H1 (cell line): Measurements from ENCODE around the gene SIPA1L3. TPM values are rescaled to one million over a fixed set of nuclear protein-coding genes. Genes with fewer than 3 reads are reported as not detected.

Source experiments
- CTCF ChIA-PET: fragments of 300-600 bp; sonication (Branson Sonifier 250); formaldehyde crosslinking; loops from one replicate; lab custom pipeline; 2021; ENCODE audit not compliant: partially characterized antibody; lab: Charles Lee
- POLR2A ChIA-PET: fragments of 300-600 bp; sonication (Branson Sonifier 250); formaldehyde crosslinking; loops from one replicate; lab custom pipeline; 2021; ENCODE audit warnings: inconsistent platforms; ENCODE audit not compliant: partially characterized antibody; lab: Charles Lee
- DNase-seq, 2 experiments: peaks; one replicate each; pipeline versions ENCODE4 v3.0.0 to v3.0.0-alpha.2; 2010 to 2022; ENCODE audit warnings: low spot score in 2 of 2, low read depth in 1 of 2, mixed read lengths in 1 of 2
- FAIRE-seq: peaks from 2 replicates; lab custom pipeline; 2011; peaks lifted over from hg19 to GRCh38; lab: Jason Lieb, UNC
- H2AFZ ChIP-seq: 2 replicates; pipeline ENCODE4 v1.8.1; 2012; ENCODE audit warnings: low read length, inconsistent platforms
- H2AK5ac ChIP-seq: 2 replicates; pipeline ENCODE4 v1.6.1; 2013; ENCODE audit warnings: low read depth, low read length
- H2BK120ac ChIP-seq: replicated peaks from 2 replicates; pipeline ENCODE3; 2013; ENCODE audit warnings: low read depth, low read length, inconsistent platforms
- H2BK12ac ChIP-seq: 2 replicates; pipeline ENCODE4 v1.6.1; 2013; ENCODE audit warnings: low read depth, low read length
- H2BK15ac ChIP-seq: 2 replicates; pipeline ENCODE4 v1.6.1; 2013; ENCODE audit warnings: low read length
- H2BK20ac ChIP-seq: 2 replicates; pipeline ENCODE4 v1.6.1; 2013; ENCODE audit warnings: low read length
- H2BK5ac ChIP-seq: 2 replicates; pipeline ENCODE4 v1.6.1; 2013; ENCODE audit warnings: low read depth, low read length
- H3K14ac ChIP-seq: 2 replicates; pipeline ENCODE4 v1.6.1; 2013; ENCODE audit warnings: inconsistent platforms; ENCODE audit not compliant: insufficient read length
- H3K18ac ChIP-seq: 2 replicates; pipeline ENCODE4 v1.6.1; 2013; ENCODE audit warnings: low read length; ENCODE audit errors: extremely low read depth
- H3K23ac ChIP-seq: 2 replicates; pipeline ENCODE4 v1.6.1; 2013; ENCODE audit warnings: inconsistent platforms; ENCODE audit not compliant: insufficient read length
- H3K23me2 ChIP-seq: 2 replicates; pipeline ENCODE4 v1.6.1; 2013; ENCODE audit warnings: low read depth, low read length
- H3K27ac ChIP-seq: 2 replicates; pipeline ENCODE4 v1.6.1; 2011; ENCODE audit warnings: low read depth, low read length, inconsistent platforms
- H3K27me3 ChIP-seq, 4 experiments: replicated peaks in 1 of 4; 1 replicate in 1 of 4; 2 replicates in 3 of 4; pipeline versions ENCODE4 v1.6.1 to v1.8.1; 2011 to 2013; ENCODE audit warnings: low read length in 3 of 4, mild to moderate bottlenecking in 3 of 4, inconsistent platforms in 2 of 4, mixed read lengths in 2 of 4, moderate library complexity in 1 of 4; ENCODE audit not compliant: control insufficient read depth in 3 of 4, insufficient read depth in 3 of 4; ENCODE audit errors: extremely low read depth in 1 of 4
- H3K36me3 ChIP-seq, 4 experiments: 2 replicates each; pipeline versions ENCODE4 v1.6.1 to v1.8.1; 2011 to 2013; ENCODE audit warnings: mild to moderate bottlenecking in 4 of 4, low read length in 3 of 4, moderate library complexity in 2 of 4, control low read depth in 1 of 4, inconsistent platforms in 1 of 4; ENCODE audit not compliant: insufficient read depth in 4 of 4, control insufficient read depth in 2 of 4
- H3K4ac ChIP-seq: replicated peaks from 2 replicates; pipeline ENCODE3; 2013; ENCODE audit warnings: low read length, low read depth, mixed read lengths, inconsistent platforms; ENCODE audit not compliant: insufficient read length
- H3K4me1 ChIP-seq, 4 experiments: replicated peaks in 1 of 4; 1 replicate in 1 of 4; 2 replicates in 3 of 4; pipeline versions ENCODE4 v1.6.1 to v1.8.1; 2011 to 2013; ENCODE audit warnings: low read length in 3 of 4, inconsistent platforms in 2 of 4, mixed read lengths in 1 of 4; ENCODE audit not compliant: insufficient read depth in 4 of 4, control insufficient read depth in 3 of 4
- H3K4me2 ChIP-seq, 2 experiments: 2 replicates each; pipeline versions ENCODE4 v1.6.1 to v1.8.1; 2011 to 2013; ENCODE audit warnings: low read depth in 2 of 2, low read length in 2 of 2, control low read depth in 1 of 2, inconsistent platforms in 1 of 2, mild to moderate bottlenecking in 1 of 2; ENCODE audit not compliant: insufficient read depth in 1 of 2
- H3K4me3 ChIP-seq, 4 experiments: fragments of 200-600, 300-600 bp in 1 of 4; sonication (generic), shearing (Covaris generic), sonication (Bioruptor Twin) in 1 of 4; 2 replicates each; pipeline versions ENCODE4 v1.5.1 to v1.8.1; 2011 to 2016; ENCODE audit warnings: low read length in 4 of 4, low read depth in 3 of 4, control low read depth in 2 of 4, inconsistent platforms in 2 of 4, mild to moderate bottlenecking in 2 of 4, mixed read lengths in 1 of 4, moderate library complexity in 1 of 4; ENCODE audit not compliant: insufficient read depth in 2 of 4; ENCODE audit errors: extremely low read depth in 1 of 4
- H3K56ac ChIP-seq: replicated peaks from 2 replicates; pipeline ENCODE3; 2013; ENCODE audit warnings: low read depth, mild to moderate bottlenecking, mixed read lengths, low read length, inconsistent platforms; ENCODE audit not compliant: insufficient read length
- H3K79me1 ChIP-seq: 2 replicates; pipeline ENCODE4 v1.6.1; 2013; ENCODE audit warnings: low read depth, low read length, control low read depth
- H3K79me2 ChIP-seq, 2 experiments: 2 replicates each; pipeline versions ENCODE4 v1.6.1 to v1.8.1; 2012 to 2013; ENCODE audit warnings: low read length in 2 of 2, mild to moderate bottlenecking in 2 of 2, inconsistent platforms in 1 of 2; ENCODE audit not compliant: insufficient read depth in 2 of 2, control insufficient read depth in 1 of 2
- H3K9ac ChIP-seq, 4 experiments: replicated peaks in 1 of 4; 1 replicate in 1 of 4; 2 replicates in 3 of 4; pipeline versions ENCODE4 v1.6.1 to v1.8.1; 2011 to 2013; ENCODE audit warnings: low read depth in 3 of 4, low read length in 3 of 4, control low read depth in 2 of 4, mild to moderate bottlenecking in 2 of 4, moderate library complexity in 2 of 4, inconsistent platforms in 1 of 4; ENCODE audit errors: extremely low read depth in 1 of 4
- H3K9me3 ChIP-seq, 2 experiments: 2 replicates each; pipeline versions ENCODE4 v1.6.1 to v1.8.1; 2012 to 2013; ENCODE audit warnings: mild to moderate bottlenecking in 2 of 2, moderate library complexity in 2 of 2, control low read depth in 1 of 2, inconsistent platforms in 1 of 2, low read depth in 1 of 2, low read length in 1 of 2, mixed read lengths in 1 of 2; ENCODE audit not compliant: insufficient read depth in 2 of 2
- H4K20me1 ChIP-seq, 2 experiments: replicated peaks in 1 of 2; 2 replicates each; pipeline versions ENCODE3 to v1.8.1; 2011 to 2013; ENCODE audit warnings: inconsistent platforms in 2 of 2, low read length in 2 of 2, mild to moderate bottlenecking in 1 of 2; ENCODE audit not compliant: insufficient read depth in 2 of 2, control insufficient read depth in 1 of 2
- H4K5ac ChIP-seq: 2 replicates; pipeline ENCODE4 v1.6.1; 2013; ENCODE audit warnings: low read length, low read depth, mixed read lengths, inconsistent platforms; ENCODE audit not compliant: insufficient read length
- H4K8ac ChIP-seq: 2 replicates; pipeline ENCODE4 v1.8.0; 2013; ENCODE audit warnings: mild to moderate bottlenecking, moderate library complexity, low read length, inconsistent platforms; ENCODE audit not compliant: insufficient read depth; ENCODE audit errors: extremely low read depth
- H4K91ac ChIP-seq: replicated peaks from 2 replicates; pipeline ENCODE3; 2013; ENCODE audit warnings: low read length, mixed read lengths, inconsistent platforms; ENCODE audit not compliant: insufficient read length
- CTBP2 ChIP-seq: IDR thresholded peaks from 2 replicates; pipeline ENCODE4 v1.7.0; 2011; ENCODE audit warnings: borderline replicate concordance, mild to moderate bottlenecking, moderate library complexity, mixed read lengths, low read length; ENCODE audit not compliant: insufficient read depth, insufficient read length
- RNF2 ChIP-seq: fragments of 200-900, 300-1000 bp; sonication (generic); IDR thresholded peaks from 2 replicates; pipeline ENCODE4 v1.7.1; 2016; ENCODE audit warnings: borderline replicate concordance, low read depth, mild to moderate bottlenecking, antibody characterized with exemption, low read length; ENCODE audit not compliant: poor library complexity, severe bottlenecking; ENCODE audit errors: missing control alignments
- SIN3A ChIP-seq, 2 experiments: IDR thresholded peaks in 1 of 2; conservative IDR thresholded peaks in 1 of 2; 2 replicates each; pipeline ENCODE4 v1.6.1; 2011 to 2012; ENCODE audit warnings: low read length in 2 of 2, improper control_type of control experiment in 1 of 2, low read depth in 1 of 2, mild to moderate bottlenecking in 1 of 2
- WGBS, 2 experiments: shearing (Covaris generic) in 1 of 2; methylation state at CpG; one replicate each; pipeline versions ENCODE4 v1.1.6 to v1.1.7; 2013 to 2015; ENCODE audit warnings: low lambda C conversion rate in 2 of 2, mixed read lengths in 2 of 2, inconsistent platforms in 1 of 2, low coverage in 1 of 2, missing lambda C conversion rate in 1 of 2; ENCODE audit not compliant: insufficient replicate concordance in 2 of 2, insufficient coverage in 1 of 2, insufficient read length in 1 of 2; ENCODE audit errors: extremely low coverage in 1 of 2, missing lambda C conversion rate in 1 of 2; 5-methylcytosine and 5-hydroxymethylcytosine counted together
- polyA plus RNA-seq, 7 experiments: library from polyadenylated mRNA; depleted of rRNA in 3 of 7; stranded (reverse) in 5 of 7; unstranded in 2 of 7; fragments of >200 nt in 5 of 7; fragments of 200-250 nt in 2 of 7; gene quantifications; 1 replicate in 5 of 7; 2 replicates in 1 of 7; 4 replicates in 1 of 7; pipeline versions ENCODE4 v1.2.1 to v1.2.3, GENCODE V29; 2011 to 2013; ENCODE audit warnings: missing spikeins in 2 of 7, mixed read lengths in 2 of 7
- total RNA-seq: library from RNA; stranded (reverse); fragmentation: NEBNext Ultra II Directional; extraction: Animal tissue kit (Norgen Biotek cat#: 25700); gene quantifications from 2 replicates; pipeline ENCODE4 v1.2.1, GENCODE V29; 2021

The SIPA1L3 gene
- total and polyA plus RNA-seq, 2 of the 8 experiments (the other 6 are each of a cell fraction or from before 2014, with no cell fraction given), result 15.0 to 54.9 TPM

- H3K79me2 ChIP-seq, result peaks cover 0 to 36% of the 10 kb centered on the region in 2 experiments; a peak in 2 of 4 replicates
- no peak overlapping the region for H2AFZ ChIP-seq
- H4K5ac ChIP-seq, result no peak overlapping the region
- peaks cover 0 to 4% of the 10 kb centered on the region in 2 experiments; a peak in 2 of 4 replicates for H3K9me3 ChIP-seq
- H2BK20ac ChIP-seq, result no peak overlapping the region
- no peak overlapping the region for H2BK120ac ChIP-seq
- no peak overlapping the region for H3K18ac ChIP-seq
- H4K20me1 ChIP-seq, result peaks cover 0 to 2% of the 10 kb centered on the region in 2 experiments
- ChIA-PET CTCF (no interaction called here), POLR2A (no interaction called here)
- no peak overlapping the region for H3K9ac ChIP-seq
- H3K4me1 ChIP-seq, result no peaks in the 10 kb centered on the region
- no peaks in the 10 kb centered on the region for H3K27me3 ChIP-seq
- peaks cover 0 to 3% (median 0%) of the 10 kb centered on the region in 4 experiments; a peak in 1 of 8 replicates for H3K36me3 ChIP-seq
- no peak for FAIRE-seq
- H2BK5ac ChIP-seq, result no peak overlapping the region
- H3K4ac ChIP-seq, result no peak overlapping the region
- H3K4me3 ChIP-seq, result no peak overlapping the region
- no peak overlapping the region for H4K91ac ChIP-seq
- H2AK5ac ChIP-seq, result no peak overlapping the region
- no peak for DNase-seq
- H3K27ac ChIP-seq, result no peak overlapping the region
- no peak overlapping the region for H2BK15ac ChIP-seq
- 97% methylated on average over 13 of the region's 13 CpGs; no CpG with 5 or more reads in 1 of the 2 experiments for WGBS, 2 experiments
- H3K14ac ChIP-seq, result no peak overlapping the region
- H2BK12ac ChIP-seq, result no peak overlapping the region
- no peaks in the 10 kb centered on the region for H3K23me2 ChIP-seq
- H3K23ac ChIP-seq, result no peak overlapping the region
- no peak overlapping the region for H4K8ac ChIP-seq
- no peak overlapping the region for H3K56ac ChIP-seq
- no peak overlapping the region for H3K4me2 ChIP-seq
- TF ChIP-seq RNF2 (no peak), SIN3A (conservative IDR thresholded peaks at IDR 0.05 in 1 of 2, IDR thresholded peaks at IDR 0.05 in 1 of 2; ENCODE audit: low read depth in 1 of 2, low read length in 2 of 2) (no peak), CTBP2 (no peak)
- peaks cover 8% of the 10 kb centered on the region for H3K79me1 ChIP-seq
Observed at GRCh38 chr19:37975071-37975470, 68.1 kb downstream of the SIPA1L3 start.
